HepG2 (cell line): Measurements from ENCODE around the gene BICRA. TPM values are rescaled to one million over a fixed set of nuclear protein-coding genes. Genes with fewer than 3 reads are reported as not detected.

ENCODE experiments used
- AHR ChIP-seq: IDR thresholded peaks from 2 replicates; pipeline ENCODE4 v1.6.1; 2018; ENCODE audit warnings: missing genetic modification reagents, missing compliant biosample characterization
- ARNT ChIP-seq: fragments of 450-650 bp; IDR thresholded peaks from 2 replicates; pipeline ENCODE4 v1.6.1; 2017
- ARNTL ChIP-seq: sonication (generic); formaldehyde crosslinking; IDR thresholded peaks from 2 replicates; pipeline ENCODE4 v1.4.0; 2020; ENCODE audit warnings: mild to moderate bottlenecking, missing genetic modification reagents
- ESRRA ChIP-seq: sonication (generic); formaldehyde crosslinking; IDR thresholded peaks from 2 replicates; pipeline ENCODE4 v1.5.1; 2020; ENCODE audit warnings: mild to moderate bottlenecking, low read depth, missing genetic modification reagents
- HNRNPUL1 ChIP-seq: fragments of 200-400 bp; formaldehyde crosslinking; IDR thresholded peaks from 2 replicates; pipeline ENCODE4 v1.6.1; 2017; ENCODE audit warnings: low read depth, mild to moderate bottlenecking, low read length, moderate library complexity
- MAF1 ChIP-seq: sonication (generic); formaldehyde crosslinking; IDR thresholded peaks from 2 replicates; pipeline ENCODE4 v1.5.0; 2020; ENCODE audit warnings: missing genetic modification reagents, borderline replicate concordance
- MEF2D ChIP-seq: sonication (generic); formaldehyde crosslinking; IDR thresholded peaks from 2 replicates; pipeline ENCODE4 v1.5.1; 2020; ENCODE audit warnings: mild to moderate bottlenecking, missing genetic modification reagents
- MXI1 ChIP-seq: IDR thresholded peaks from 3 replicates; pipeline ENCODE4 v1.6.1; 2012; ENCODE audit warnings: low read depth, low read length, inconsistent platforms, borderline replicate concordance
- PHB2 ChIP-seq: fragments of 450-650 bp; IDR thresholded peaks from 2 replicates; pipeline ENCODE4 v1.6.1; 2018; ENCODE audit not compliant: partially characterized antibody
- SRSF4 ChIP-seq: fragments of 200-400 bp; formaldehyde crosslinking; IDR thresholded peaks from one replicate; pipeline ENCODE4 v1.6.1; 2018; ENCODE audit warnings: mild to moderate bottlenecking, low read depth, low read length, moderate library complexity; ENCODE audit not compliant: poor library complexity, severe bottlenecking
- TSC22D2 ChIP-seq: sonication (generic); formaldehyde crosslinking; IDR thresholded peaks from 2 replicates; pipeline ENCODE4 v1.5.1; 2020; ENCODE audit warnings: missing genetic modification reagents, mild to moderate bottlenecking, borderline replicate concordance
- U2AF2 ChIP-seq: fragments of 200-400 bp; formaldehyde crosslinking; IDR thresholded peaks from 2 replicates; pipeline ENCODE4 v1.6.1; 2017; ENCODE audit warnings: low read depth, mild to moderate bottlenecking, low read length
- ZBTB1 ChIP-seq: sonication (generic); formaldehyde crosslinking; IDR thresholded peaks from 2 replicates; pipeline ENCODE4 v1.4.0; 2020; ENCODE audit warnings: missing genetic modification reagents, borderline replicate concordance
- ZMYM4 ChIP-seq: sonication (generic); formaldehyde crosslinking; IDR thresholded peaks from 2 replicates; pipeline ENCODE4 v1.8.1; 2023; ENCODE audit warnings: mild to moderate bottlenecking, missing genetic modification reagents
- ZNF160 ChIP-seq: sonication (generic); formaldehyde crosslinking; IDR thresholded peaks from 2 replicates; pipeline ENCODE4 v1.8.0; 2022; ENCODE audit warnings: mild to moderate bottlenecking, inconsistent platforms, missing genetic modification reagents
- ZNF17 ChIP-seq: sonication (generic); formaldehyde crosslinking; IDR thresholded peaks from 2 replicates; pipeline ENCODE4 v1.5.0; 2020; ENCODE audit warnings: mild to moderate bottlenecking, missing genetic modification reagents
- ZNF263 ChIP-seq: sonication (generic); formaldehyde crosslinking; IDR thresholded peaks from 2 replicates; pipeline ENCODE4 v1.4.0; 2020; ENCODE audit warnings: missing genetic modification reagents
- ZNF329 ChIP-seq: sonication (generic); formaldehyde crosslinking; IDR thresholded peaks from 2 replicates; pipeline ENCODE4 v1.9.0; 2021; ENCODE audit warnings: low read depth, mild to moderate bottlenecking, missing genetic modification reagents
- ZNF674 ChIP-seq: sonication (generic); formaldehyde crosslinking; IDR thresholded peaks from 2 replicates; pipeline ENCODE4 v1.5.0; 2020; ENCODE audit warnings: low read depth, mild to moderate bottlenecking, missing genetic modification reagents
- polyA plus RNA-seq, 8 experiments: library from polyadenylated mRNA; depleted of rRNA in 3 of 8; stranded (reverse) in 7 of 8; unstranded in 1 of 8; fragments of >200 nt; fragmentation: Illumina TruSeq in 4 of 8; extraction: Trizol in 4 of 8; gene quantifications; 2 replicates each; pipeline versions ENCODE4 v1.2.1 to v1.2.3, GENCODE V29; 2011 to 2016; ENCODE audit warnings: low read depth in 4 of 8, missing spikeins in 1 of 8, mixed read lengths in 1 of 8; ENCODE audit not compliant: insufficient read depth in 1 of 8
- total RNA-seq, 5 experiments: library from RNA; depleted of rRNA; stranded (reverse); fragments of >200 nt; fragmentation: Illumina TruSeq; extraction: Trizol; gene quantifications; 2 replicates each; pipeline ENCODE4 v1.2.3, GENCODE V29; 2016; ENCODE audit warnings: low read depth in 1 of 5
- TF ChIP-seq, protein P1 (sequence below): sonication (generic); formaldehyde crosslinking; IDR thresholded peaks from 2 replicates; pipeline ENCODE4 v1.4.0; 2020; ENCODE audit warnings: missing genetic modification reagents, borderline replicate concordance
- TF ChIP-seq, protein P2 (sequence below): sonication (generic); formaldehyde crosslinking; IDR thresholded peaks from 2 replicates; pipeline ENCODE4 v1.4.0; 2020; ENCODE audit warnings: missing genetic modification reagents, borderline replicate concordance
- TF ChIP-seq, protein P3 (sequence below): sonication (generic); formaldehyde crosslinking; IDR thresholded peaks from 2 replicates; pipeline ENCODE4 v1.4.0; 2020; ENCODE audit warnings: mild to moderate bottlenecking, missing genetic modification reagents

The BICRA gene
- total and polyA plus RNA-seq, 2 of the 13 experiments (the other 11 are each of a cell fraction or from before 2014, with no cell fraction given): 0.55 to 0.71 TPM

DNA sequence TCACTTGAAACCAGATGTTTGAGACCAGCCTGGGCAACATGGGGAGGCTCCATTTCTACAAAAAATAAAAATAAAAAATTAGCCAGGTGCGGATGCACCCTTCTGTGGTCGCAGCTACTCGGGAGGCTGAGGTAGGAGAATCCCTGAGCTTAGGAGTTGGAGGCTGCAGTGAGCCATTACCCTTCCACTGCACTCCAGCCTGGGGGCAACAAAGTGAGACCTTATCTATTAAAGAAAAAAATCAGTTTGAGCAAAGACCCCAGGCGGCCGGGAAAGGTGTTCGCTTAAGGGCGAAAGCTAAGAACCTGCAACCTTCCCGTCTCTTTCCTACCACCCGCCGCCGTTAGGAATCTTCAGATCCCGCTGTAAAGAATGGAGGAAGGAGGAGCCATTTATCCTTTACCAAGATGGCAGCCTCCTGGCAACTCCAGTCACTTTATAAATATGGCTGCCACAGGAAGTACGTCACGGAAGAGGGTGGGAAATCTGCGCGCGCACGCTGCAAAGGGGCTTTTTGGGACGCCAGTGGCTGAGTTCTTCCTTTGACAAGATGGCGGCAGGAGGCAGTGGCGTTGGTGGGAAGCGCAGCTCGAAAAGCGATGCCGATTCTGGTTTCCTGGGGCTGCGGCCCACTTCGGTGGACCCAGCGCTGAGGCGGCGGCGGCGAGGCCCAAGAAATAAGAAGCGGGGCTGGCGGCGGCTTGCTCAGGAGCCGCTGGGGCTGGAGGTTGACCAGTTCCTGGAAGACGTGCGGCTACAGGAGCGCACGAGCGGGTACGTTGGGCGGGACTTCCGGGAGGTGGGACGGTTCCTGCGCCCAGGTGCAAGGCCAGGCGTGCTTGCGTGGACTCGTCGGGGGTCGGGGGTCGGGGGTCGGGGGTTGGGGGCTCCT lies 136.3 kb downstream of the BICRA start, which contains the start of gene NOP53 (continued):
- TF ChIP-seq ESRRA (CRISPR knock-in tag): 0 out of 2 replicates have a peak, but pooled peaks have one; percentile 40
- TF ChIP-seq, protein P1, sequence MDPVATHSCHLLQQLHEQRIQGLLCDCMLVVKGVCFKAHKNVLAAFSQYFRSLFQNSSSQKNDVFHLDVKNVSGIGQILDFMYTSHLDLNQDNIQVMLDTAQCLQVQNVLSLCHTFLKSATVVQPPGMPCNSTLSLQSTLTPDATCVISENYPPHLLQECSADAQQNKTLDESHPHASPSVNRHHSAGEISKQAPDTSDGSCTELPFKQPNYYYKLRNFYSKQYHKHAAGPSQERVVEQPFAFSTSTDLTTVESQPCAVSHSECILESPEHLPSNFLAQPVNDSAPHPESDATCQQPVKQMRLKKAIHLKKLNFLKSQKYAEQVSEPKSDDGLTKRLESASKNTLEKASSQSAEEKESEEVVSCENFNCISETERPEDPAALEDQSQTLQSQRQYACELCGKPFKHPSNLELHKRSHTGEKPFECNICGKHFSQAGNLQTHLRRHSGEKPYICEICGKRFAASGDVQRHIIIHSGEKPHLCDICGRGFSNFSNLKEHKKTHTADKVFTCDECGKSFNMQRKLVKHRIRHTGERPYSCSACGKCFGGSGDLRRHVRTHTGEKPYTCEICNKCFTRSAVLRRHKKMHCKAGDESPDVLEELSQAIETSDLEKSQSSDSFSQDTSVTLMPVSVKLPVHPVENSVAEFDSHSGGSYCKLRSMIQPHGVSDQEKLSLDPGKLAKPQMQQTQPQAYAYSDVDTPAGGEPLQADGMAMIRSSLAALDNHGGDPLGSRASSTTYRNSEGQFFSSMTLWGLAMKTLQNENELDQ (CRISPR knock-in tag): no peak
- TF ChIP-seq SRSF4: no peak
- TF ChIP-seq ZNF263 (CRISPR knock-in tag): 0 out of 2 replicates have a peak, but pooled peaks have one; percentile 49
- no peak for TF ChIP-seq ZNF160 (CRISPR knock-in tag)
- TF ChIP-seq U2AF2: no peak
- TF ChIP-seq PHB2: no peak
- no peak for TF ChIP-seq ARNT
- TF ChIP-seq MXI1: peak; percentile 36; the same call in 1 of the 3 replicates
- TF ChIP-seq ZMYM4: peak; percentile 85
- TF ChIP-seq ZNF17: no peak; the same call in 1 of the 2 replicates
- TF ChIP-seq MAF1 (CRISPR knock-in tag): peak; percentile 39; the same call in 1 of the 2 replicates
- TF ChIP-seq, protein P2, sequence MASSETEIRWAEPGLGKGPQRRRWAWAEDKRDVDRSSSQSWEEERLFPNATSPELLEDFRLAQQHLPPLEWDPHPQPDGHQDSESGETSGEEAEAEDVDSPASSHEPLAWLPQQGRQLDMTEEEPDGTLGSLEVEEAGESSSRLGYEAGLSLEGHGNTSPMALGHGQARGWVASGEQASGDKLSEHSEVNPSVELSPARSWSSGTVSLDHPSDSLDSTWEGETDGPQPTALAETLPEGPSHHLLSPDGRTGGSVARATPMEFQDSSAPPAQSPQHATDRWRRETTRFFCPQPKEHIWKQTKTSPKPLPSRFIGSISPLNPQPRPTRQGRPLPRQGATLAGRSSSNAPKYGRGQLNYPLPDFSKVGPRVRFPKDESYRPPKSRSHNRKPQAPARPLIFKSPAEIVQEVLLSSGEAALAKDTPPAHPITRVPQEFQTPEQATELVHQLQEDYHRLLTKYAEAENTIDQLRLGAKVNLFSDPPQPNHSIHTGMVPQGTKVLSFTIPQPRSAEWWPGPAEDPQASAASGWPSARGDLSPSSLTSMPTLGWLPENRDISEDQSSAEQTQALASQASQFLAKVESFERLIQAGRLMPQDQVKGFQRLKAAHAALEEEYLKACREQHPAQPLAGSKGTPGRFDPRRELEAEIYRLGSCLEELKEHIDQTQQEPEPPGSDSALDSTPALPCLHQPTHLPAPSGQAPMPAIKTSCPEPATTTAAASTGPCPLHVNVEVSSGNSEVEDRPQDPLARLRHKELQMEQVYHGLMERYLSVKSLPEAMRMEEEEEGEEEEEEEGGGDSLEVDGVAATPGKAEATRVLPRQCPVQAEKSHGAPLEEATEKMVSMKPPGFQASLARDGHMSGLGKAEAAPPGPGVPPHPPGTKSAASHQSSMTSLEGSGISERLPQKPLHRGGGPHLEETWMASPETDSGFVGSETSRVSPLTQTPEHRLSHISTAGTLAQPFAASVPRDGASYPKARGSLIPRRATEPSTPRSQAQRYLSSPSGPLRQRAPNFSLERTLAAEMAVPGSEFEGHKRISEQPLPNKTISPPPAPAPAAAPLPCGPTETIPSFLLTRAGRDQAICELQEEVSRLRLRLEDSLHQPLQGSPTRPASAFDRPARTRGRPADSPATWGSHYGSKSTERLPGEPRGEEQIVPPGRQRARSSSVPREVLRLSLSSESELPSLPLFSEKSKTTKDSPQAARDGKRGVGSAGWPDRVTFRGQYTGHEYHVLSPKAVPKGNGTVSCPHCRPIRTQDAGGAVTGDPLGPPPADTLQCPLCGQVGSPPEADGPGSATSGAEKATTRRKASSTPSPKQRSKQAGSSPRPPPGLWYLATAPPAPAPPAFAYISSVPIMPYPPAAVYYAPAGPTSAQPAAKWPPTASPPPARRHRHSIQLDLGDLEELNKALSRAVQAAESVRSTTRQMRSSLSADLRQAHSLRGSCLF (CRISPR knock-in tag): no peak
- peak; percentile 86; the same call in 1 of the 2 replicates for TF ChIP-seq TSC22D2 (CRISPR knock-in tag)
- TF ChIP-seq ZNF329: no peak
- TF ChIP-seq MEF2D: no peak
- TF ChIP-seq, protein P3, sequence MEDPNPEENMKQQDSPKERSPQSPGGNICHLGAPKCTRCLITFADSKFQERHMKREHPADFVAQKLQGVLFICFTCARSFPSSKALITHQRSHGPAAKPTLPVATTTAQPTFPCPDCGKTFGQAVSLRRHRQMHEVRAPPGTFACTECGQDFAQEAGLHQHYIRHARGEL (CRISPR knock-in tag): no peak
- no peak for TF ChIP-seq ZBTB1
- TF ChIP-seq ARNTL (CRISPR knock-in tag): 0 out of 2 replicates have a peak, but pooled peaks have one; percentile 48
- no peak for TF ChIP-seq HNRNPUL1
- peak; percentile 50 for TF ChIP-seq AHR (CRISPR knock-in tag)
- no peak for TF ChIP-seq ZNF674 (CRISPR knock-in tag)
